HG02852 (cell line): ENCODE data around the gene SLC4A5.

ENCODE experiments used
- ATAC-seq: cut with Tn5 transposase; IDR thresholded peaks from one replicate; pipeline ENCODE4 v1.9.1; 2021; ENCODE audit warnings: mild to moderate bottlenecking, moderate library complexity; ENCODE audit not compliant: unreplicated experiment

The SLC4A5 gene

DNA sequence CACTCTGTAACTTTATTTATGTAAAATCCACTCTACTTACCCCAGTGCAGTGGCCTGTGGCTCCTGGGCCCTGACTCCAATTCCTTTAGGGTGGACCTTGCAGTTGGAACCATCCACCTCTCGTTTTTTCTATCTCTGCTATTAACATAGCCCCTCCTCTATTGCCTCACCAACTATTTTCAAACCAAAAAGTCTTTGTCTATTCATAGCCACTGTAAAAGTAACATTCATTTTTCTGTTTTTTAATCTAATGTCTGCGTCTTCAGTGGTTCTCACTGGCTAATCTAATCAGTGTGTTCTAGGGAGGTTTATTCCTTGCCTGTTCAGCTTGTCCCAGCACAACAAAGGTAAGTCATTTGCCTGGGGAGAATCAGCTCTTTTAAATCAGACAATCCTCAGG is at the start of gene SLC4A5:
Gene SLC4A5, minus strand, starts transcription at position 101 of the 400 bp plus-strand sequence. CDS start 28,393 bp downstream, outside the sequence.
- no peak for ATAC-seq

DNA sequence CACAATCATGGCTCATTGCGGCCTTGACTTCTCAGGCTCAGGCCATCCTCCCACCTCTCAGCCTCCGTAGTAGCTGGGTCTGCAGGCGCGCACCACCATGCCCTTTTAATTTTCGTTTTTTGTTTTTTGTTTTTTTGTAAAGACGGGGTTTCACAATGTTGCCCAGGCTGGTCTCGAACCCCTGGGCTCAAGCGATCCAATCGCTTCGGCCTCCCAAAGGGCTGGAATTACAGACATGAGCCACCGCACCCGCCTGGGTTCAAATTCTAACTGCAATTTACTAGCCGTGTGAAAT is 49.2 kb upstream of the SLC4A5 start:
- no peak for ATAC-seq

DNA sequence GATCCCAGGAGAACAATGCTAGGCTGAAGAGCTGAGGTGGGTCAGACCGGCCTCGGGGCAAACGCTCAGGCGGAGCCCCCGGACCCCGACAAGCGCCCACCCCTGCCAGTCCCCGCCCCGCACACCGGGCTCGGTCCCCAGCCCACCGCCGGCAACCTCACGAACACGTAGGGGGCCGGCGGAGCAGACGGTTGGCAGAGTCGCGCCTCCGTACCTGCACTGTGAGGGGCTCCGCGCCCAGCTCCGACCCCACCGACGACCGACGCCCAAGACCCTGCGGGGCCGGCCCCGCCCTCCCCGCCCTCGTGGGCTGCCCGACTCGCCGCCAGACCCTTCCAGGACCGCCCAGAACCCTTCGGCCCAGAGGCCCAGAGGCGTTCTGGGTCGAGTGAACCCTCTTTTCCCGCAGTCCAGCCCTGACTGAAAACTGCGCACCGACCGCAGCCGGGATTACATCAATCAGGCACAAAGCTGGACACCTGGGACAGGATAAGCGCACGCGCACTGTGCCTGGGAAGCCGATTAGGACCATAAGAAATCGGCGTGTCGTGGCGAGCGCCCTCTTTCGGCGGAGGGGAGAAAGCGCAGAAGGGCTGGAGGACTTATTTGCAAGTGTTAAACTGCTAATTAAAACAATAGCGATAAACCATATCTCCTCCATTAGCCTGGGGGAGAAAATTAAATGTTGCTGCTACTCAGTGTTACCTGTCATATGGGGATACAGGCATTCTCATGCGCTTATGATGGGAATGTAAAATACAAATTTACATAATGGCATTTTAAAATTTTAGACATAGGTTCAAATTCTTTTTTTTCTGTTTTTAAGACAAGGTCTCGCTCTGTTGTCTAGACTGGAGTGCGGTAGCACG is 48.6 kb upstream of the SLC4A5 start:
- ATAC-seq: peak; percentile 67

DNA sequence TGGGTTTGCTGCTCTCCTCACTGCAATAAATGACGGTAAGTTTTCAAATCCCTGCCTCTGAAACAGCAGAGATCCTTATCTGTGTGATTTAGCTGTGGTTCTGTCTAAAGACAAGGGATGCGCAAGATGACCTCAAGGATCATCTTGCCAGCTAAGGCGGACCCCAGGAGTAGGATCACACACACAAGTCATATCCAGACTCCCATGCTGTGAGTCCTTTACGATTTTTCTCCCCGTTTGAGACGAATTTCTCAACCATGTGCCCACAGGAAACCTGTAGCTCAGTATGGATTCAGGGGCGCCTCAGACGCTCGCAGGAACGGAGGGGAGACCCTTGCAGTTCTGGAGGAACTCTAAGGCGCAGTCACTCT is 48.0 kb upstream of the SLC4A5 start:
- peak; percentile 19 for ATAC-seq

GRCh38 chr2:74390606-74391005 is 47.4 kb upstream of the SLC4A5 start:
- ATAC-seq: no peak

- ATAC-seq: no peak
Measured at GRCh38 chr2:74387346-74387745, 44.1 kb upstream of the SLC4A5 start.

DNA sequence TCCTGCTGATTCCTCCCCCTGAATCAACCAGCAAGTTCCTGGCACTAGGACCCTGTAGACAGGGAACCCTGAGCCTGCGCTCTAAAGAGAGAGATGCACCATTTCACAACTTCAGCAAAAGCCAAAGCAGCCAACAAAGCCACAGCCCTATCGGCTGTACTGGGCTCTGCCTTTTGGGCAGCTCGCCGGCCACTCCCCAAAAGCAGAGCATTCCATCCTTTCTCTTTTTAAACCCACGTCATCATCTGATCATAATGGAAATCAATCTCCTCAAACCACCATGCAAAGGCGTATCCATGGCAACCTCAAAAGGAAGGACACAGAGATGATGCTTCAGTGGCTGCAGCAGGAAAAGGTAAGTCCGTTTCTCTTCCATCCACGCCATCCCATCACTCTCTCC is 42.2 kb upstream of the SLC4A5 start:
- ATAC-seq: no peak

DNA sequence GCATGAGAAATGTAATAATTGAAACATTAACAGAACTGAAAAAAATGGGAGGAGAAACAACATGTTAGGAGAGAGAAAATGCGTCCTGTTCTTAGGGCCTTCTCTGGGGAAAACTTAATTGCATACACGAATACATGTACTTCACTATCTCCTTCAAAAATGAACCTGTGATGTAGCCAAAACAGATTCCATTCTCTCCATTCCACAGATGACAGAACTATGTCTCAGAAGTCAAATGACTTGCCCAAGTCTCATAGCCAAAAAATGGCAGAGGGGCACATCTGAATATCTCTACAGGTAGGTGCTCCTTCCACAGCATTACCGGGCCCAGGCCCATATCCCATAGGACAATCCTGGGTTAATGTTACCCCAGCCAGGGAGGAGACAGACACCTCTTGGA is 40.8 kb upstream of the SLC4A5 start:
- ATAC-seq: no peak

GRCh38 chr2:74383254-74383653 is 40.0 kb upstream of the SLC4A5 start:
- no peak for ATAC-seq

- ATAC-seq: no peak
Measured at GRCh38 chr2:74381751-74382150, 38.5 kb upstream of the SLC4A5 start.

- peak; percentile 73 for ATAC-seq
Measured at GRCh38 chr2:74379851-74380789, 36.9 kb upstream of the SLC4A5 start, which contains the start of gene DCTN1. TSS of gene DCTN1 (minus strand) at chr2:74380311. CDS start at chr2:74380037, 274 bp downstream.

DNA sequence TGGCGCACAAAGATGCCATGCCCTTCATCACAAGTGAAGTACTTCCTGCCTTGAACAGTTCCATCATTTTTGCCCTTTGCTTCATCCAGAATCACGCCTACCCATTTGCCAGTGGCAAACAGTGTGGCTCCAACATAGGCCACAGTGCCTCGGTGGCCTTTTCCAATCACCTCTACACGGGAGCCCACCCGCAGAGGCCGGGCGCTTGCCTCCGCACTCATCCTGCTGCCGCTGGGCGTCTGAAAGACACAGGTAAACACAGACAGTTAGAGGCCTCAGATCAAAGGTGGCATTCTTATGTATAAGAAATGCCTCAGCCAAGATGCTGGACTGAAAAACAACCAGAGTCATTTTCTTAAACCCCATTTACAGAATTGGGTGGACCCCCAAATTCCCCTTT is 34.8 kb upstream of the SLC4A5 start:
- ATAC-seq: no peak

- no peak for ATAC-seq
Measured at GRCh38 chr2:74375838-74376237, 32.6 kb upstream of the SLC4A5 start.

DNA sequence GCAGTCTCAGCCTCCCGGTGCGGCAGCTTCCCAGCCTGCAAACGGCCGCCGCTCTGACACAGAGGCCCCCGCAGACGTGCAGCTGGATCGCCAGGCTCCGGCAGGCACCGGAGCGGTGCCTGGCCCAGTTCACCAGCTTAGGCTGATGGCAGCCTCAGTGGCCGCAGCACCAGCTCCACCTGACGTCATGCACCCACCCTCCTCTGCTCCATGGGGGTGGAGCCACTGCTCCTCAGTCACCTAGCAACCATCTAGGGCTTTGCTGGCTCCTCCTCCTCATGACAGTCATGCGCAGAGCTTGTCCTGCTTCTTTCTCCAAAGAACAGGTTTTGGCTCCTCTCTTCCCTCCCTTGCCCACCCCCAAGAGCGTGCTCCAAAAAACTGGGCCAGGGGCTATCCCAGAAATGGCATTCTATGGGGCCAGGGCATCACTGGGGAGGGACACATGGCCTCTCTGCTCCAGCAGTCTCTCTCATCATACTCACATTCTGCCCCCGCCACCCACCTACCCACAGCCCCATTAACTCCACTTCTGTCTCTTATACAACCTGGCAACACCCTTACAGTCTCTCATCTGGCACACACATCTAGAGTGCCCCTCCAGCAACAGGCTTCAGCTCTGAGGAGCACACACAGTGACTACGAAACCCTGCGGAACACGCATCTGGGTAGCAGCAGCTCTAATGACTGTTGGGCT is 31.4 kb upstream of the SLC4A5 start:
- no peak for ATAC-seq

- no peak for ATAC-seq
Measured at GRCh38 chr2:74373985-74374384, 30.8 kb upstream of the SLC4A5 start.

DNA sequence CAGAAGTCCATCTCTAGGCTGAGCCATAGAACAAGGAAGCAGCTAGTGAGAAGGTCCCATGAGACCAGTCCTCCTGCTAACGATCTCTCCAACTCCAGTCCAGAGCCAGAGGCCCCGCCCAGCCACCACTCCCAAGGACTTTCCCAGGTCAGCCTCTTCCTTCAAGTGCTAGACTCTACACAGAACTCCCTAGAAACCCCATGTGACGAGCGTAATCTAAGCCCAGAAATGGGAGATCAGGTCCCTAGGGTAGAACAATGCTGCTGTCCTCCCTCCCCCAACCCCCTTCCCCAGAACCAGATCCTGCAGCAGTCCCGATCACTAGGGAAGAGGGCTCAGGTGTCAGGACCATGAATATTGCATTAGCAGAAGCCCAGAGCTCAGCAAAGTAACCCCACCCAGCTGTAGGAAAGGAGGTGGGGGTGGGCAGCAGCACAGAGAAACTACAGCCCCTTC is 30.0 kb upstream of the SLC4A5 start:
- no peak for ATAC-seq

DNA sequence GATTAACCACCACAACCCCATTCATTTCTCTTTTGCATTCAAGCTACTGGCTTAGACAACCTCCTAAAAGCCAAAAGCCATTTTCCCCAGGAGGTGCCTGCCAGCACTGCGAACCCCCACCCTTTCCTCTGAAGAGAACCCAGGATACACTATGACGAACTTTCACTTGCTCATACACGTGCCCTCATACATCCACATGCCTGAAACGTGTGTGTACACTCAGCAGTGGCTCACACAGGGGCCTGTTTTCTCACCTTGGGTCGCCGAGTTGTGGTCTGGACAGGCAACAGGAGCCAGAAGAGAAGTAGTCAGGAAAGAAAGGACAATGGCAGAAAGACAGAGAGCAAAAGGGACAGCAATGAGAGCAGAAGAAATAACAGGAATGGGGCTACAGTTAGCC is 29.5 kb upstream of the SLC4A5 start:
- ATAC-seq: no peak

DNA sequence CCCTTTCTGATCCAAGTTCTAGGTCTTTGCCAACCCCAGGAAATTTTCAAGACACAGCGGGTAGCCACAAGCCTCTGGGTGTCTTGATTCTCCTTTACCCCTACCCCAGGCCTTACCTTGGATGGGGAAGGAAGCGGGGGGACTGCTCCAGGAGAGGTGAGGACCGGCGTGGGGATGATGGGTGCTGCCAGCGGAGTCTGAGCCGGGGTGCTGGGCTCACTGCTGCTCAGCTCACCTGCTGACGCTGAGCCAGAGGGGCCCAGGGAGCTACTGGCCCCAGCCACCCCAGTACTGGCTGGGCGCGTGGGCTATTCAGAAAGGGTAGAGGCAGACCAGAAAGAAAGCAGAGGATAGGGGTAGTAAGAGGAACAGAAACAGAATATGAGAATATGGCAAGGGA is 28.2 kb upstream of the SLC4A5 start:
- ATAC-seq: no peak

DNA sequence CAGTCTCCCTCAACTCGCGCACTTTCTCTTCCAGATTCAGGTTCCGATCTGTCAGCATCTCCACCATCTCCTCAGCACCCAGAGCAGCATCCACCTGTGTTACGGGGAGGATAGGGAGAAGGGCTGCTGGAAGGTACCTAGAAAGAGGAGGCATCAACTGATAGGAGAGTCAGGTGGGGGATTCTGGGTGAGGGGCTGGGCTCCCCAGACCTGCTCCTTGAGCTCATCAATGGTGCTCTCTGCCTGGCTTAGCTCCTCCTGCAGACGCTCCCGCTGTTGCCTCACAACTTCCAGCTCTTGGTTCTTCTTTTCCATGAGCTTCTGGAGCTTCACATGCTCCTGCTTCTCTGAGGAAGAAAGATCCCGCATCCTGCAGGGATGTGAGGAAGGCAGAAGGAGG is 26.8 kb upstream of the SLC4A5 start:
- ATAC-seq: no peak

- ATAC-seq: no peak
Measured at GRCh38 chr2:74368499-74368898, 25.3 kb upstream of the SLC4A5 start.

DNA sequence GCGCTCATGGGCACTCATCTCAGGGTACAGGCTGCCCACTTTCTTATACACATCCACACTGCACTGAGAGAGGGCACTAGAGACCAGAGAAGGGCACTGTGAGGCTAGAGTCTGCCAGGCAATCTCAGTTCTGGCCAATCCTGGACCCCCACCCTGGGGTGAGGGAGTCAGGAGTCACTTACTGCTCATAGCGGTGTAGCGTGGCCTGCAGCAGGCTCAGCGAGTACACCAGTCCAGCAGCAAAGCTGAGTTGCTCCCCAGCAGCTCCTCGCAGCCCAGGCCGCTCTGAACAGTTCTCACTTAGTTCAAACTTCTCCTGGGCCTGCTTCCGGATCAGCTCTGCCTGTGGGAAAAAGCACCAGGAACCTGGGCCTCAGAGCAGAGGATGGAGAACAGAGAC is 24.6 kb upstream of the SLC4A5 start:
- ATAC-seq: no peak
